ENCODE results near the gene AFF3. TPM values are rescaled to one million over a fixed set of nuclear protein-coding genes. Genes with fewer than 3 reads are reported as not detected.

The AFF3 gene
- total RNA-seq, 1 experiment from 2014 or later: not detected

DNA sequence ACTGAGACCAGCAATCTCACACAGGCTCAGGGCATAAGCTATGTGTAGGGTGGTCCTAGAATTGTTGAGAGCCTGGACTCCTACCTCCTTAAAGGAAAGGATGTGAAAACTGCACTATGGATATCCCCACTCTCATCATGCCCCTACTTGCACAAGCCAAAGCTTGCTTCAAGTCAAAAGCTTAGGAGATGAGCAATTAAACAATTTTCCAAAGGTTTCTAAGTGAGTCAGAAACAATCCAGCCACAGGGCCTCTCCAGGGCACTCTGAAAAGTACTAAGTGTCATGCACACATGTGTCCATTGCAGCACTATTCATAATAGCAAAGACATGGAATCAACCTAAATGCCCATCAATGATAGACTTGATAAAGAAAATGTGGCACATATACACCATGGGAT, 215.4 kb downstream of the AFF3 start:
- Mint-ChIP-seq H3K4me1 (ENCODE audit: low read depth, unreplicated experiment) (no peaks in the 10 kb centered on the region), H3K9me3 (ENCODE audit: low read depth, unreplicated experiment) (no peaks in the 10 kb centered on the region), H3K27me3 (ENCODE audit: unreplicated experiment) (peaks cover 71% of the 10 kb centered on the region), H3K36me3 (ENCODE audit: insufficient read depth, unreplicated experiment) (no peaks in the 10 kb centered on the region), H3K4me3 (ENCODE audit: low read depth, unreplicated experiment) (no peak overlapping the region), H3K27ac (ENCODE audit: unreplicated experiment) (no peak overlapping the region)
- BruUV-seq (replicated peaks): no TSS peak
- intact Hi-C loops (cut with micrococcal nuclease; ENCODE audit: unreplicated experiment): no loop called here
- CTCF ChIA-PET: no interaction called here
- no peak for DNase-seq
- TF ChIP-seq, protein P1, sequence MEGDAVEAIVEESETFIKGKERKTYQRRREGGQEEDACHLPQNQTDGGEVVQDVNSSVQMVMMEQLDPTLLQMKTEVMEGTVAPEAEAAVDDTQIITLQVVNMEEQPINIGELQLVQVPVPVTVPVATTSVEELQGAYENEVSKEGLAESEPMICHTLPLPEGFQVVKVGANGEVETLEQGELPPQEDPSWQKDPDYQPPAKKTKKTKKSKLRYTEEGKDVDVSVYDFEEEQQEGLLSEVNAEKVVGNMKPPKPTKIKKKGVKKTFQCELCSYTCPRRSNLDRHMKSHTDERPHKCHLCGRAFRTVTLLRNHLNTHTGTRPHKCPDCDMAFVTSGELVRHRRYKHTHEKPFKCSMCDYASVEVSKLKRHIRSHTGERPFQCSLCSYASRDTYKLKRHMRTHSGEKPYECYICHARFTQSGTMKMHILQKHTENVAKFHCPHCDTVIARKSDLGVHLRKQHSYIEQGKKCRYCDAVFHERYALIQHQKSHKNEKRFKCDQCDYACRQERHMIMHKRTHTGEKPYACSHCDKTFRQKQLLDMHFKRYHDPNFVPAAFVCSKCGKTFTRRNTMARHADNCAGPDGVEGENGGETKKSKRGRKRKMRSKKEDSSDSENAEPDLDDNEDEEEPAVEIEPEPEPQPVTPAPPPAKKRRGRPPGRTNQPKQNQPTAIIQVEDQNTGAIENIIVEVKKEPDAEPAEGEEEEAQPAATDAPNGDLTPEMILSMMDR (IDR thresholded peaks at IDR 0.05; ENCODE audit: unreplicated experiment): no peak

GRCh38 chr2:99925960-99926359, 216.4 kb downstream of the AFF3 start:
- DNase-seq: no peak
- Mint-ChIP-seq H3K4me3 (ENCODE audit: low read depth, unreplicated experiment) (no peak overlapping the region), H3K36me3 (ENCODE audit: insufficient read depth, unreplicated experiment) (no peaks in the 10 kb centered on the region), H3K9me3 (ENCODE audit: low read depth, unreplicated experiment) (no peaks in the 10 kb centered on the region), H3K27me3 (ENCODE audit: unreplicated experiment) (peaks cover 68% of the 10 kb centered on the region), H3K27ac (ENCODE audit: unreplicated experiment) (no peak overlapping the region), H3K4me1 (ENCODE audit: low read depth, unreplicated experiment) (no peaks in the 10 kb centered on the region)
- intact Hi-C loops (cut with micrococcal nuclease; ENCODE audit: unreplicated experiment): no loop called here
- no TSS peak for BruUV-seq (replicated peaks)
- CTCF ChIA-PET: interaction anchor here (0.9 kb wide), 1 partner anchor 10 kb away, joined by 3 read pairs; no protein-coding TSS in a partner anchor
- TF ChIP-seq, protein P1 (IDR thresholded peaks at IDR 0.05; ENCODE audit: unreplicated experiment): no peak

- no peaks in the 10 kb centered on the region for H3K4me1 Mint-ChIP-seq (ENCODE audit: low read depth, unreplicated experiment)
- no peak overlapping the region for H3K27ac Mint-ChIP-seq (ENCODE audit: unreplicated experiment)
- TF ChIP-seq, protein P1 (IDR thresholded peaks at IDR 0.05; ENCODE audit: unreplicated experiment): no peak
- no peak for DNase-seq
- intact Hi-C loops (cut with micrococcal nuclease; ENCODE audit: unreplicated experiment): no loop called here
- BruUV-seq (replicated peaks): no TSS peak
- no peaks in the 10 kb centered on the region for H3K36me3 Mint-ChIP-seq (ENCODE audit: insufficient read depth, unreplicated experiment)
- H3K27me3 Mint-ChIP-seq (ENCODE audit: unreplicated experiment): peaks cover 73% of the 10 kb centered on the region
- H3K9me3 Mint-ChIP-seq (ENCODE audit: low read depth, unreplicated experiment): no peaks in the 10 kb centered on the region
- CTCF ChIA-PET: no interaction called here
- no peak overlapping the region for H3K4me3 Mint-ChIP-seq (ENCODE audit: low read depth, unreplicated experiment)
These were observed 219.7 kb downstream of the AFF3 start for GRCh38 chr2:99922664-99923063.

DNA sequence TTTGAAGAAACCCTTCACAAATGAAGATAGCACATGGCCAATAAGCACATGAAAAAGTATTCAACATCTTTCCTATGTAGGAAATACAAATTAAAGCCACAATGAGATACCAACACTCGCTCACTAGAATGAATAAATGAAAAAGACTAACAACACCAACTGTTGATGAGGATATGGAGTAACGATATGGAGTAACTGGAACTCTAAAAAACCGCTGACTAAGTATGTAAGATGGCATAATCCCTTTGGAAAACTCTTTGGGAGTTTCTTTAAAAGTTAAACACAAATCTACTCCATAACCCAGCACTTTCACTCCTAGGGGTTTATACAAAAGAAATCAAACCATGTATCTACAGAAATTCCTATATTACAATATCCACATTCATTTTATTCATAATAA, 220.5 kb downstream of the AFF3 start:
- TF ChIP-seq, protein P1 (IDR thresholded peaks at IDR 0.05; ENCODE audit: unreplicated experiment): no peak
- no peak overlapping the region for H3K27ac Mint-ChIP-seq (ENCODE audit: unreplicated experiment)
- DNase-seq: no peak
- CTCF ChIA-PET: no interaction called here
- H3K4me1 Mint-ChIP-seq (ENCODE audit: low read depth, unreplicated experiment): no peaks in the 10 kb centered on the region
- peaks cover 73% of the 10 kb centered on the region for H3K27me3 Mint-ChIP-seq (ENCODE audit: unreplicated experiment)
- no peaks in the 10 kb centered on the region for H3K36me3 Mint-ChIP-seq (ENCODE audit: insufficient read depth, unreplicated experiment)
- H3K4me3 Mint-ChIP-seq (ENCODE audit: low read depth, unreplicated experiment): no peak overlapping the region
- no TSS peak for BruUV-seq (replicated peaks)
- intact Hi-C loops (cut with micrococcal nuclease; ENCODE audit: unreplicated experiment): no loop called here
- no peaks in the 10 kb centered on the region for H3K9me3 Mint-ChIP-seq (ENCODE audit: low read depth, unreplicated experiment)

Measured in Calu3 (cell line).